NCI-H82 treated with DMSO at 0.1 percent for 48 hours (cell line): ENCODE data around the gene SCRT2.
"Not testable (repeated sequence)": the region's sequence is repeated elsewhere in the genome, so short reads cannot be mapped to it uniquely, and the experiment has no call there.

Source experiments
- DNase-seq: peaks from one replicate; lab custom pipeline; 2025; ENCODE audit not compliant: unreplicated experiment; lab: John Stamatoyannopoulos, UW

SCRT2 gene

DNA sequence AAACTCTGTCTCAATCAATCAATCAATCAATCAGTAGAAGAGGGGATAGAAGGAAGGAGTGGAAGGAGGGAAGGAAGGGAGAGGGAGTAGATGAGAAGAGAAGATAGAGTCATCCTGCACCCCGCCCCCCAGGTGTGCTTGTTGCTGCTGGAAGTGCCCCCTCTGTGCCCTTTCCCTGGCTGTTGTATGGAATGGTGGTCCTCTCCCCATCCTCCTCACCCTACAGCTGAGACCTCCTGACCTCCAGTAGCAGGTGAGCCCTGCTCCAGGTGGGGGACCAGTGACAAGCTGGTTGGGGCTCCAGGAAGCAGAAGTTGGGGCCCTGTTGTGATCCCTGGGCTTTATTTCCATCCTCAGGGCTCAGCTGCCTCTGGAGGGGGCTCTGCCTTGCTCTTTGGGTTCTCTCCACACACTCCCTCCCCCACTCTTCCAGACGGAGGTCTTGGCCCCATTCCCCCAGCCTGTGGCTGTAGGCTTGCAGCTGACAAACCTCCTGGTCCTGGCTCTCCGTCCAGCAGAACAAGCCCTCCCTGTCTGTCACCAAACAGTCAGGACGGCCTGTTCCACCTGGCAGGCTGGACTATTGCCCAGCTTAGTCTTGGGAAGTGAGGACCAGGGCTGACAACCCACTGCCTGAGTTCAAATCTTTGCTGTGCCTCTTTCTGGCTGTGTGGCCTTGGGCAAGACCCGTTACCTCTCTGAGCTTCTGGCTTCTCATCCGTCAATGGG lies 26.0 kb upstream of the SCRT2 start:
- DNase-seq: no peak

- no peak for DNase-seq
Observed at GRCh38 chr20:699811-700338, 24.3 kb upstream of the SCRT2 start.

- no peak for DNase-seq
Observed at GRCh38 chr20:699342-699741, 23.7 kb upstream of the SCRT2 start.

- no peak for DNase-seq
Observed at GRCh38 chr20:698276-698675, 22.7 kb upstream of the SCRT2 start.

- no peak for DNase-seq
Observed at GRCh38 chr20:697826-698225, 22.2 kb upstream of the SCRT2 start.

DNA sequence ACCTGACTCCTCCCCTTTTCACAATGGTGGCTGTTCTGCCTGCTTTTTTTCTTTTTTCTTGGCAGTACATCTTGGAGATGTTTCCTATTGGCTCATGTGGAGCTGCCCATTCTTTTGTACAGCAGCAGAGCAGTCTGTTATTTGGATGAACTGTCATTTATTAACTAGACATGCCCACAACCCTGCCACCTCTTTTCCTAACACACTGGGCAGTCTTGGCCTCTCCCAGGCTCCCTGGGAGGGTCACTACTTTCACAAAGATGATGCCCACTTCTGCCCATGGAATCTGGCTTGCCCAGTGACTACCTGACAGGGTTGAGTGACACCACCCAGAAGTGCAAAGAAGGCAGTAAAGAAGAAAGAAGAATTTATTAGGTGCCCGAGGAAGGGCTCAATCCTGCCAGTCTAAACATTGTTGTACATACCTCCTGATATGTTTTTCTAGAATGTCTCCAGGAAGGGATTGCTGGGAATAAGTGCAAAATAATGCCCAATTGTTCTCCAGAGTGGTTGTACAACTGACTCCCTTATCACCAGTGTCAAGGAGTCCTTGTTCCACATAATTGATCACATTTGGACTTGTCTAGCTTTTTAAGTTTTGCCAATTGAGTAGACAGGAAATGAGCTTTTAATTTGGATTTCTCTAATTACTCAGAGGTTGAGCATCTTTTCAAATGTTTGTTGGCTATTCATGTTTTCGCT lies 19.7 kb upstream of the SCRT2 start:
- no peak for DNase-seq

GRCh38 chr20:694496-694895 lies 18.9 kb upstream of the SCRT2 start:
- no peak for DNase-seq

DNA sequence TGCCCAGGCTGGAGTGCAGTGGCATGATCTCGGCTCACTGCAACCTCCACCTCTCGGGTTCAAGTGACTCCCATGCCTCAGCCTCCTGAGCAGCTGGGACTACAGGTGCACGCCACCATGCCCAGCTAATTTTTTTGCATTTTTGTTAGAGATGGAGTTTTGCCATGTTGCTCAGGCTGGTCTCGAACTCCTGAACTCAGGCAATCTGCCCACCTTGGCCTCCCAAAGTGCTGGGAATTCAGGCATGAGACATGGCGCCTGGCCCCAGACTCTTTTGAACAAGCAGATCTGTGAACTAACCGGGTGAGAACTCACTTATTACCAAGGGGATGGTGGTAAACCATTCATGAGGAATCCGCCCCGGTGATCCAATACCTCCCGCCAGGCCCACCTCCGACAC lies 18.2 kb upstream of the SCRT2 start:
- not testable (repeated sequence) for DNase-seq

DNA sequence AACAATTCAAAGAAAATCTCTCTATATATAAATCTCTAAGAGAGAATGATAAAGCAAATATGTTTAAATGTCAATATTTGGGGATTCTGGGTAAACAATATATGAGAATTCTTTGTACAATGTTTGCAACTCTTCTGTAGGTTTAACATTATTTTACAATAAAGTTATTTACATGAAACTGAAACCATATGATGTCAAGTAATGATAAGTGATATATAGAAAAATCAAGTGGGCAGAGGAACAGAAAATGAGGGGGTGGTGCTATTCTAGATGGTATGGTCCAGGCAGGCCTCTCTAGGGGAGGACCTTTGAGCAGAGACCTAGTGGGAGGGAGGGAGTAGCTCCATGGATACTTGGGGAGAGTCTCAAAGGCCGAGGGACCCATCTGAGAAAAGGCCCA lies 16.4 kb upstream of the SCRT2 start:
- DNase-seq: no peak

DNA sequence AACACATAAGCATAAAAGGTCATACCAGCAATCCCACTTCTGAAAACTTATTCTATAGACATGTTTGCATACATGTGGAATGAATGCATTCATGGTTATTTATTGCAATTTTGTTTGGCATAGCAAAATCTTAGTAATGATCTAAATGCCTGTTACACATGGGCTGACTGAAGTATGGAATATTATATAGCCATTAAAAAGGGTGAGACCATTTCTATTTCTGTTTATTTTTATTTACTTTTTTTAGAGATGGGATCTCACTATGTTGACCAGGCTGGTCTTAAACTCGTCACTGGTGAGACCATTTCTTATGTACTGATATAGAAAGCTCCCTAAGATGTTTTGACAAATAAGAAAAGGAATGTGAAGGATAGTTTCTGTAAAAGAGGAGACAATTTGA lies 14.3 kb upstream of the SCRT2 start:
- DNase-seq: no peak

DNA sequence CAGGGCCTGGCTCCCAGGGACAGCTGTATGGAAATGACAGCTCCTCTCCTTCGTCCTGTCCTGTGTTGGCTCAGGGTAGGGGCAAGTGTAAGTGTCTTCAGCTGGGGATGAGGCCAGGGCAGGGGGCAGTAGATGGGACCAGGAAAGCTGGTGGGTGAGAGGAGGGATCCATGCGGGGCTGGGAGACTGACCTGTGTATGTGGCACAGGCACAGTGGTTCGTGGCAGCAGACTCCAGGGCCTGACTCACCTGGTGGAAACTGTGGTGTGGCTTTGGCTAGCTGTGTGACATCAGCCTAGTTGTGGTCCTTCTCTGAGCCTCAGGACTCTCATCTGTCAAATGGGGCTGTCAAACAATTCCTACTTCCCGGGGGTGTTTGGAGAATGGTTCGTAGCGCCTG lies 13.7 kb upstream of the SCRT2 start:
- DNase-seq: no peak

GRCh38 chr20:688809-689212 lies 13.2 kb upstream of the SCRT2 start:
- DNase-seq: no peak

GRCh38 chr20:687468-688203 lies 12.0 kb upstream of the SCRT2 start:
- no peak for DNase-seq

- no peak for DNase-seq
Observed at GRCh38 chr20:684676-685319, 9.2 kb upstream of the SCRT2 start.

- no peak for DNase-seq
Observed at GRCh38 chr20:682123-682522, 6.5 kb upstream of the SCRT2 start.

- no peak for DNase-seq
Observed at GRCh38 chr20:680638-681187, 5.1 kb upstream of the SCRT2 start.

DNA sequence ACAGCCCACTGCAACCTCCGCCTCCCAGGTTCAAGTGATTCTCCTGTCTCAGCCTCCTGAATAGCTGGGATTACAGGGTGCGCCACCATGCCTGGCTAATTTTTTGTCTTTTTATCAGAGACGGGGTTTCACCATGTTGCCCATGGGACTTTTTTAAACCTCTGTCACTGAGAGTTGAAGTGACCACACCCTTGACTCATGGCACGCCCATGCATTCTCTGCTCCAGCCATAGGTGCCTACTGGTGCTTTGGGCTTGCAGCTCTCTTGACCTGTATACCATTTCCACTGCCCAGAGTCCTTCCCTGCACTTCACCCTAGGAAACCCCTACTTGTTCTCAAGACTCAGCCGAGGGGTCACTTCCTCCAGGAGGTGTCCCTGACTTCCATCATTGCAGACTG lies 2.4 kb upstream of the SCRT2 start:
- no peak for DNase-seq

GRCh38 chr20:676967-677366 lies 1.4 kb upstream of the SCRT2 start:
- DNase-seq: no peak

GRCh38 chr20:676315-676937 lies 824 bp upstream of the SCRT2 start:
- DNase-seq: peak; percentile 6

- DNase-seq: no peak
Observed at GRCh38 chr20:675033-675452, 559 bp downstream of the SCRT2 start.

DNA sequence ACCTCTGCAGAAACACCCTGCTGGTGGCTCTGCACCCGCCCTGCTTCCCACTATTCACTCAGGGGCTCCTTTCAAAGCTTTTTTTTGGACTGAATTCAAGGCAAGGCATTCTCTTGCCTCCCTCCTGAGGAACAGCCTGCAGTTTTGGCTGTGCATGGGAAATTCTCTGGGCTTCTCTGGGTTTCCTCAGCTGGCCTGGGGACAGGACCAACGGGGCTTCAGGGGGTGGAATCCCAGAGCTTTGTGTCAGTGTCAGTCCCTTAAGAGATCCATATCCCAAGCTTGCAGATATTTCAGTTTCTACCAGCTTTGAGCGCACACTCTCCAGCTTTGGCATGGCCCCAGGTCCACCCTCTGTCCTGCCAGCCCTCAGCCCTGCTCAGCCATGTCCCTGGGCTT lies 2.0 kb downstream of the SCRT2 start:
- DNase-seq: no peak
